Activated naive CD8-positive, alpha-beta T cell (primary cell): ENCODE results near the gene FAIM.
"Not testable (repeated sequence)": the region's sequence is repeated elsewhere in the genome, so short reads cannot be mapped to it uniquely, and the experiment has no call there.

Experiments
- H3K27ac Mint-ChIP-seq: one replicate; pipeline ENCODE4 v1.8.0; 2021; ENCODE audit warnings: mixed read lengths
- H3K27me3 Mint-ChIP-seq: one replicate; pipeline ENCODE4 v1.8.0; 2021; ENCODE audit warnings: mixed read lengths
- H3K36me3 Mint-ChIP-seq: one replicate; pipeline ENCODE4 v1.8.0; 2021; ENCODE audit warnings: mixed read lengths
- H3K4me1 Mint-ChIP-seq: one replicate; pipeline ENCODE4 v1.8.0; 2021; ENCODE audit warnings: low read depth, mixed read lengths
- H3K4me3 Mint-ChIP-seq: one replicate; pipeline ENCODE4 v1.8.0; 2021; ENCODE audit warnings: mild to moderate bottlenecking, mixed read lengths
- H3K9me3 Mint-ChIP-seq: one replicate; pipeline ENCODE4 v1.8.0; 2021; ENCODE audit warnings: low read depth, mixed read lengths

The FAIM gene

DNA sequence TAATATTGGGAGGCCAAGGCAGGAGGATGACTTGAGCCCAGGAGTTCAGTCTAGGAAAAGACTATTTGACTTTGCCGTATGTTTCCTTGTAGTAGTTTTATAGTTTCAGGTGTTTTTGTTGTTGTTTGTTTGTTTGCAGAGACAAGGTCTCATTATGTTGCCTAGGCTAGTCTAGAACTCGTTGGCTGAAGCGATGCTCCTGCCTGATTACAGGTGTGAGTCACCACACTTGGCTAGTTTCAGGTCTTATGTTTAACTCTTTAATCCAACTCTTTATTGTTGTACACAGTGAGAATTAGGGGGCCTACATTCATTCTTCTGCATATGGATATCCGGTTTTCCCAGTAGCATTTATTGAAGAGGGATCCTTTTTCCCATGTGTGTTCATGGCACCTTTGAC is 32.0 kb downstream of the FAIM start:
- Mint-ChIP-seq H3K4me1 (no peaks in the 10 kb centered on the region), H3K36me3 (peaks cover 5% of the 10 kb centered on the region), H3K27me3 (no peaks in the 10 kb centered on the region), H3K9me3 (peaks cover 12% of the 10 kb centered on the region), H3K27ac (no peak overlapping the region), H3K4me3 (no peak overlapping the region)

DNA sequence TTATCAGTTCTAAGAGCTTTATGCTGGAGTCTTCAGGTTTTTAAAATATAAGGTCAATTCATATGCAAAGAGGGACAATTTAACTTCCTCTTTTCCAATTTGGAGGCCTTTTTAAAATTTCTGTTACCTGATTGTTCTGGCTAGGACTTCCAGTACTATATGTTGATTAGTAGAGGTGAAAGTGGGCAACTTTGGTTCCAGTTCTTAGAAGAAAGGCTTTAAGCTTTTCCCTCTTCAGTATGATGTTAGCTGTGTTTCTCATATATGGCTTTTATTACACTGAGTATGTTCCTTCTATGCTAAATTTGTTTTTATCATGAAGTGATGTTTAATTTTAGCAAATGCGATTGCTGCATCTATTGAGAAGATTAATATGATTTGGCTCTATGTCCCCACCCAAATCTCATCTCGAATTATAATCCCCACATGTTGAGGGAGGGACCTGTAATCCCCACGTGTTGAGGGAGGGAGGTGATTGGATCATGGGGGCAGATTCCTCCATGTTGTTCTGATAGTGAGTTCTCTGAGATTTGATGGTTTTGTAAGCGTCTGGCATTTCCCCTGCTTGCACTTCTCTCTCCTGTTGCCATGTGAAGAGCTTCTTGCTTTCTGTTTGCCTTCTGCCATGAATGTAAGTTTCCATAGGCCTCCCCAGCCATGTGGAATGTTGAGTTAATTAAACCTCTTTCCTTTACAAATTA is 33.8 kb downstream of the FAIM start:
- Mint-ChIP-seq H3K4me3 (no peak overlapping the region), H3K27me3 (no peaks in the 10 kb centered on the region), H3K27ac (no peak overlapping the region), H3K9me3 (peaks cover 21% of the 10 kb centered on the region), H3K4me1 (no peaks in the 10 kb centered on the region), H3K36me3 (peaks cover 7% of the 10 kb centered on the region)

DNA sequence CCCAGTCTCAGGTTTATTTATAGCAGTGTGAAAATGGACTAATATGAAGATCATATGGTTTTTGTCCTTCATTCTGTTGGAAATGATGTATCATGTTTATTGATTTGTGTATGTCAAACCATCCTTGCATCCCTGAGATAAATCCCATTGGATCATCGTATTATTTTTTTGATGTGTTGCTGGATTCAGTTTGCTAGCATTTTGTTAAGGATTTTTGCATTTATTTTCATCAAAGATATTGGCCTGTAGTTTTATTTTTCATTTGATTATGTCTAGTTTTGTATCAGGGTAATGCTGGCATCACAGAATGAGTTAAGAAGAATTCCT is 34.3 kb downstream of the FAIM start:
- Mint-ChIP-seq H3K4me1 (no peaks in the 10 kb centered on the region), H3K9me3 (peaks cover 21% of the 10 kb centered on the region), H3K36me3 (peaks cover 7% of the 10 kb centered on the region), H3K4me3 (no peak overlapping the region), H3K27ac (no peak overlapping the region), H3K27me3 (no peaks in the 10 kb centered on the region)

DNA sequence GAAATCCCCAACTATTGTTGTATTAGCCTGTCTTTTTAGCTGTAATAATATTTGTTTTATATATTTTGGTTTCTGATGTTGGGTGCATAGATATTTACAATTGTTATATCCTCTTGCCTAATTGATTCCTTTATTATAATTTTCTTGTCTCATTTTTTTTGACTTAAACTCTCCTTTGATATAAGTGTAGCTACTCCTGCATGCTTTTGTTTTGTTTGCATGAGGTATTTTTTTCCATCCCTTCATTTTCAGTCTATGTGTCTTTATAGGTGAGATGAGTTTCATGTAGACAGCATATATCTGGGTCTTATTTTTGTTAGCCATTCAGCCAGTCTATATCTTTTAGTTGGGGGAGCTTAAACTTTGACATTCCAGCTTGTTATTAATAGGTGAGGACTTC is 37.4 kb downstream of the FAIM start:
- no peak overlapping the region for H3K27ac Mint-ChIP-seq
- peaks cover 10% of the 10 kb centered on the region for H3K36me3 Mint-ChIP-seq
- H3K9me3 Mint-ChIP-seq = peaks cover 20% of the 10 kb centered on the region
- H3K4me3 Mint-ChIP-seq = no peak overlapping the region
- no peaks in the 10 kb centered on the region for H3K27me3 Mint-ChIP-seq
- no peaks in the 10 kb centered on the region for H3K4me1 Mint-ChIP-seq

DNA sequence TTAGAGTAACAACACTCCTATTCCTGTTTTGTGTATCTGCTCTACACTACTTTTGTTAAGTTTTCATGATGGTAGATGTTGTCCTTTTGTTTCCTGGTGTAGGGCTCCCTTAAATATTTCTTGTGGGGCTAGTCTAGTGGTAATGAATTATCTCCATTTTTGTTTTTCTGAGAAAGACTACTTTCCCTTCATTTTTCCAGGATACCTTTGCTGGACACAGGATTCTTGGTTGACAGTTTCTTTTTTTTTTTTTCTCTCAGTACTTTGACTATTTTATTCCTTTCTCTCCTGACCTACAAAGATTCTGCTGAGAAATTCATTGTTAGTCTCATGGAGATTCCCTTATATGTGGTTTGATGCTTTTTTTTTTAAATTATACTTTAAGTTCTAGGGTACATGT is 37.9 kb downstream of the FAIM start:
- Mint-ChIP-seq H3K27ac (no peak overlapping the region), H3K4me3 (no peak overlapping the region), H3K9me3 (peaks cover 20% of the 10 kb centered on the region), H3K27me3 (no peaks in the 10 kb centered on the region), H3K36me3 (peaks cover 13% of the 10 kb centered on the region), H3K4me1 (no peaks in the 10 kb centered on the region)

DNA sequence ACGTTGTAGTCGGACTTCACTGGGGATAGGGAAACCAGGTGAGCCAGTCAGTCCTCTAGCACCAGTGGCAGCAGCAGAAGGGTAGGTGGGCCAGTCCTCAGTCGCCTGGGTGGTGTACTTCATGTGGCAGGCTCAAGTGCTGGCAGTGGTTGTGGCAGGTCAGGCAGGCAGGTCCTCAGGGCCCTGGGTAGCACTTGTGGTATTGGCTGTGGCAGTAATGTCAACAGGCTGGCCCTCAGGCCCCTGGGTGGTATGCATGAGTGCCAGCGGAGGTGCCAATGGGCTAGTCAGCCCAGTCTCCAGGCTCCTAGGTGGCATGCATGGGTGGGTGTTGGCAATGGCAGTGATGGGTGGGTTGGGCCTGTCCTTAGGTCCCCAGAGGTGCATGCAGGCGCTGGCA is 40.6 kb downstream of the FAIM start:
- Mint-ChIP-seq H3K27ac (no peak overlapping the region), H3K4me3 (no peak overlapping the region), H3K27me3 (no peaks in the 10 kb centered on the region), H3K4me1 (no peaks in the 10 kb centered on the region), H3K9me3 (peaks cover 20% of the 10 kb centered on the region), H3K36me3 (peaks cover 25% of the 10 kb centered on the region)

DNA sequence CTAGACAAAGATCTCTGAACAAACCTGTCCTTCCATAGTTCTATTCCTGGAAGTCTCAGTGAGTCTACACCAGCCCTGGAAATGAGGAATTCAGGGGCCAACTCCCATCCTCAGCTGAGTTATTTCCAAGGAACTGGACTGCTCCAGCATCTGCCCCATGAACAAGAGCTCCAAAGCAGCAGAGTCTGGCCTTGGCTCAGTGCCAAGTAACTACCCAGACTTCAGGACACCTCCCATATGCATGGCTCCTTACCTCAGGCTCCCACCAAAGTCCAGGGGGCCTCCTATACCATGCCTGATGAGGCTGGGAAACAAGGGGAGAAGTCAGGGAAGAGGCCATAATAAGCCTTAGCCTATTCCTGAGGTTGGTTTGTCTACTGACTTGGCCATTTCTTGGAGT is 45.0 kb downstream of the FAIM start:
- peaks cover 3% of the 10 kb centered on the region for H3K9me3 Mint-ChIP-seq
- no peaks in the 10 kb centered on the region for H3K4me1 Mint-ChIP-seq
- H3K4me3 Mint-ChIP-seq = no peak overlapping the region
- H3K36me3 Mint-ChIP-seq = peaks cover 36% of the 10 kb centered on the region
- no peak overlapping the region for H3K27ac Mint-ChIP-seq
- H3K27me3 Mint-ChIP-seq = no peaks in the 10 kb centered on the region

DNA sequence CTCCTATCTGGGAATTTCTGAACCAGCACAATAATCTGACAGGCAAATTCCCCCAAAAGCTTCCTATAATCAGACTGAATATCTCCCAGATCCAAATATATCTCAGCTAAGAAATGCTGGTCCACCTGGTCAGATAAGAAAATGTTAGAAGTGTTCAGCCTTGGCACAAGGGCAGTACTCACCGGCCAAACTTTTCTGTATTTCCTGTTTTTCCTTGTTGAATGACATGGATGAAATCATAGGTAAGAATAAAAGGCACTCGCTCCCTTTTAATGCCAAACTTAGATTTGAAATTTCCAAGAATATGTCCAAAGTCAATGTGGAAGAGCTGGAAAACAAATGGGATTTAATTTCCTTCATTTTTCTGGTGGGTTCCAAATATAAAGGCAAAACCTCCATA is 48.9 kb downstream of the FAIM start:
- Mint-ChIP-seq H3K4me1 (no peaks in the 10 kb centered on the region), H3K27me3 (no peaks in the 10 kb centered on the region), H3K27ac (no peak overlapping the region), H3K4me3 (no peak overlapping the region), H3K9me3 (no peaks in the 10 kb centered on the region), H3K36me3 (peaks cover 30% of the 10 kb centered on the region)

DNA sequence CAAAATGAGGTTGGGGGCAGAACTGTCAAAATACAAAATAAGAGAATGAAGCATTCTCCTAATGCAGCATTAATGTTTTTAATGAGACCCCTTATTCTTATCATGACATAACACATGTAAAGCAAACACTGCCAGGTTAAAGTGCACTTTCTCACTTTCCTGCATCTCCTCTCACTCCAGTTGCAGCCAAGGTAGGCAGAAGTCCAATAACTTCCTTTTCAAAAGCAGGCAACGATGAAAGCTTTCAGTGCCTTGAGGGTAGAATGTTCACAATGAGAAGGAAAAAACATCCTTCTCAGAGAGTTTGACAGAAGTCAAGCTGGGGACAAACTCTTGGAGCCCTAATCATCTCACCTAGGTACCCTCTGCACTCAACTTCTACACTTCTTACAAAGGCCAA is 59.5 kb downstream of the FAIM start:
- no peaks in the 10 kb centered on the region for H3K9me3 Mint-ChIP-seq
- H3K27ac Mint-ChIP-seq = no peak overlapping the region
- no peaks in the 10 kb centered on the region for H3K27me3 Mint-ChIP-seq
- peaks cover 31% of the 10 kb centered on the region for H3K36me3 Mint-ChIP-seq
- no peak overlapping the region for H3K4me3 Mint-ChIP-seq
- H3K4me1 Mint-ChIP-seq = no peaks in the 10 kb centered on the region

DNA sequence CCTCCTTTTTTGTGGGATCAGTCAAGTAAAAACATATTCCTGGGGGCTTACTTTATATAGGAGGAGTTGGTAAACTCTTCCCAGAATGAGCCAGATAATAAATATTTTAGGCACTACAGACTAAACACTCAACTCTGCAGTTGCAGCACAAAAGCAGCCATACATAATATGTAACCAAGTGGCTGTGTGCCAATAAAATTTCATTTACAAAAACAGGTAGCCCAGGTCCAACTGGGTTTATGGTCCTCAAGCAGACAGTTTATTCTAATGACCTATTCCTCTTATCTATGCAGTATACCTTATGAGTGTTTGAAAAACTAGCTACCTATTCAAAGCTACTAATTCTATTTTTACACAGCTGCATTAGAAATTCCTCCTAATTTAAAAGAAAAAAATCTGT is 61.8 kb downstream of the FAIM start:
- no peaks in the 10 kb centered on the region for H3K27me3 Mint-ChIP-seq
- no peak overlapping the region for H3K27ac Mint-ChIP-seq
- peaks cover 26% of the 10 kb centered on the region for H3K36me3 Mint-ChIP-seq
- no peaks in the 10 kb centered on the region for H3K4me1 Mint-ChIP-seq
- H3K9me3 Mint-ChIP-seq = peaks cover 4% of the 10 kb centered on the region
- H3K4me3 Mint-ChIP-seq = no peak overlapping the region

DNA sequence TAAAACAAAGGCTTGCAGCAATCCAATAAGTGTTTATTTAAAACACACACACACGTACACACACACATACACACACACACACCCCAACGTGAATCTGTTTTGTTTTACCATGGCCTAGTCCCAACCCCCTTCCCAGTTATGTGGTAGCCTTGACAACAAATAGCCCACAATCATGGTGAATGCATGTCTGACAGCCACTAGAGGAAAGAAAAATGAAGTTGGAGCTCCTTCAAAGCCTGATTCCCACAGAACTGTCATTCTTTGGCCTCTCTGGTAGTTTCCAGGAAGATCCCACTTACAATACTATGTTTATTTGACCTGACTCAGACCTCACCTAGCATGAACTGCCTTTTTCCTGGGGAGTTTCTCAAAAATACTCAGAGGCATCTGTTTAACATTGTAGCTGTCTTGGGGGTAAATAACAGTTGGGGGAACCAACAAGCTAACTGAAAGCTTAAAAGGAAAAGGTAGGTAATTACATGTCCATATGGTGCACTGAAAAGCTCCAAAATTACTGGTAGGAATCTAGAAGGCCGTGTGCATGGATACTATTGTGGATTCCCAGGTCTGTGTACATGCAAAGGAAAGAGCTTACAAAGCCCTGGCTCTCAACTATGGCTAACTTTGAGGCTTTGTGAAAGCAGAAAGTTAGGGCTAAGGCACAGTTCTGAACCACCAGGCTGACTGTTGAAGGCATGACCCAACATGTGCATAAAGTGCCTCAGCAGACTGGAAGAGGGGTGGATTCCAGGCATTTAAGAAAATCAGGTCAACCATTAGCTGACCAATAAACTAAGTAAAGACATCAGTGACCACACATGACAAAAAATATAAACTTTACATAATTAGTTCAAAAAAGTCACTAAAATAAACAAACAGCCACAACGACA is 65.3 kb downstream of the FAIM start:
- Mint-ChIP-seq H3K9me3 (peaks cover 13% of the 10 kb centered on the region), H3K27ac (no peak overlapping the region), H3K4me3 (no peak overlapping the region), H3K4me1 (no peaks in the 10 kb centered on the region), H3K27me3 (no peaks in the 10 kb centered on the region), H3K36me3 (peaks cover 33% of the 10 kb centered on the region)

DNA sequence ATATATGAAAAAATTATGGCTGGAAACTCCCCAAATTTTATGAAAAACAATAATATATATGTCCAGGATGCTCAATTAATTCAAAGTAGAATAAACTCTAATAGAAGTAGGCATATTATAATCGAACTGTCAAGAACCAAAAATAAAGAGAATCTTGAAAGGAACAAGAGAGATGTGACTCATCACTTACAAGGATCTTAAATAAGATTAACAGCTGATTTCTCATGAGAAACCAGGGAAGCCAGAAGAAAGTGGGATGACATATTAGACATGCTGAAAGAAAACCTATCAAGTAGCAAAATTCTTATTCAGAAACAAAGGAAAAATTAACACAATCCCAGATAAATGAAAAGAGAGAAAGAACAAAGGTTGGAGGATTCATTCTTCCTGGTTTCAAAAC is 66.8 kb downstream of the FAIM start:
- Mint-ChIP-seq H3K4me3 (no peak overlapping the region), H3K9me3 (peaks cover 13% of the 10 kb centered on the region), H3K4me1 (no peaks in the 10 kb centered on the region), H3K36me3 (peaks cover 33% of the 10 kb centered on the region), H3K27ac (no peak overlapping the region), H3K27me3 (no peaks in the 10 kb centered on the region)

DNA sequence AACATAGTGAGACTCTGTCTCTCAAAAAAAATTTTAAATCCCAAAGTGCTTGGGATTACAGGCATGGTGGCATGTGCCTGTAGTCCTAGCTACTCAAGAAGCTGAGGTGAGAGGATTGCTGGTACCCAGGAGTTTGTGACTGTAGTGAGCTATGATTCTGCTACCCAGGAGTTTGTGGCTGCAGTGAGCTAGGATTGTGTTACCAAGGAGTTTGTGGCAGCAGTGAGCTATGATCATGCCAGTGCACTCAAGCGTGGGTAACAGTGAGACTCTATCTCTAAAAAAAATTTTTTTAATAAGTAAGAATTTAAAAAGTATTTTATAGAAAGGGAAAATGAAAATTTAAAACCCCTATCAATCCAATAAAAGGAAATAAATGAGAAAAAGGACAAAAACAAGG is 69.5 kb downstream of the FAIM start:
- Mint-ChIP-seq H3K36me3 (peaks cover 24% of the 10 kb centered on the region), H3K27me3 (no peaks in the 10 kb centered on the region), H3K4me3 (no peak overlapping the region), H3K9me3 (peaks cover 13% of the 10 kb centered on the region), H3K4me1 (no peaks in the 10 kb centered on the region), H3K27ac (no peak overlapping the region)

DNA sequence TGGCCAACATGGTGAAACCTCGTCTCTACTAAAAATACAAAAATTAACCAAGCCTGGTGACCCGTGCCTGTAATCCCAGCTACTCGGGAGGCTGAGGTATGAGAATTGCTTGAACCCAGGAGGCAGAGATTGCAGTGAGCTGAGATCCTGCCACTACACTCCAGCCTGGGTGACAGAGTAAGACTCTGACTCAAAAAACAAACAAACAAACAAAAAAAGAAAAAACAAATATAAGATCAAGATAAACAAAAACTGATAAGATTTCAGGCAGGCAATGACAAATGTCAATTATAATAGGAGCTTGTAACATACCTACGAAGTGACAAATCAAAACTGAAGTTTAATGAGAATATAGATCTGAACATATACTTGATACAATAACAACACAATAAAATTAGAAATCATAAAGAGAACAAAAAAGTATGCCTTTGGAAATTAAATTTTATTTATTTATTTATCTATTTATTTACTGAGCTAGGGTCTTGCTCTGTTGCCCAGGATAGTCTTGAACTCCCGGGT is 70.4 kb downstream of the FAIM start:
- Mint-ChIP-seq H3K27ac (no peak overlapping the region), H3K9me3 (peaks cover 13% of the 10 kb centered on the region), H3K27me3 (no peaks in the 10 kb centered on the region), H3K4me1 (no peaks in the 10 kb centered on the region), H3K4me3 (no peak overlapping the region), H3K36me3 (peaks cover 23% of the 10 kb centered on the region)

DNA sequence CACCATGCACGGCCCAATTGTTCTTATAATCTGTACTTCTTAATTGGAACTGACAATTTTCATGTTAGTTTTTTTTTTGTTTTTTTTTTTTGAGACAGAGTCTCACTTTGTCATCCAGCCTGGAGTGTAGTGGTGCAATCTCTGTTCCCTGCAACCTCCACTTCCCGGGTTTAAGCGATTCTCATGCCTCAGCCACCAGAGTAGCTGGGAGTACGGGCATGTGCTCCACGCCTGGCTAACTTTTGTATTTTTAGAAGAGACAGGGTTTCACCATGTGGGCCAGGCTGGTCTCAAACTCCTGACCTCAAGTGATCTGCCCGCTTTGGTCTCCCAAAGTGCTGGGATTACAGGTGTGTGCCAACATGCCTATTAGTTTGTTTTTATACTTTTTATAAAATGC is 72.4 kb downstream of the FAIM start:
- not testable (repeated sequence) for H3K9me3 Mint-ChIP-seq, H3K27ac Mint-ChIP-seq, H3K36me3 Mint-ChIP-seq, H3K4me3 Mint-ChIP-seq, H3K27me3 Mint-ChIP-seq, H3K4me1 Mint-ChIP-seq
